ENCODE measurements around the gene EFCAB6. TPM values are rescaled to one million over a fixed set of nuclear protein-coding genes. Genes with fewer than 3 reads are reported as not detected.

EFCAB6 gene
- polyA plus RNA-seq, 2 of the 4 experiments (the other 2 are of a cell fraction): 0.46 to 1.2 TPM

DNA sequence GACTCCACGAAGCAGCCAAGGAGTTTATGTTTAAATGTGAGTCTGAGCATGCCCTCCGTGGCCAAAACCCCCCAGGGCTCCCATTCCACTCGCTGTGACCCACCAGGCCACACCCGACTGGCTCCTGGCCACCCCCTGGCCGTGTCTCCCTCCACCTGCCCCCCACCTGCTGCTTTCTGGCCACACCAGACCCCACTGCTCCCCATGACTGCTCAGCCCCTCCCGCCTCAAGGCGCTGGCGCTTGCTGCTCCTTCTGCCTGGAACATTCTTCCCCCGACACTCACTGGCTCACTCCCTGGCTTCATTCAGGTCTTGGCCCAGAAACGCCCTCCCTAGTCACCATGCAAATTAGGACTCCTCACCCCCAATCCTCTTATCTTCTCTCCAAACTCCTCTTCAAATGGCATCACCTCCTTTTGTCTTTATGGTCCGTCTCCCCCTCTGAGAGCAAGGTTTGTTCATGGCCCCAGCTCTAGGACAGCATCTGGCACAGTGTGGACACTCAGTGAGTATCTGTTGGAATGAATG is 72.2 kb downstream of the EFCAB6 start:
- FAIRE-seq (no peak), ATAC-seq (no peak), DNase-seq (ENCODE audit: low read depth in 1 of 2, low spot score in 1 of 2) (no peak)
- POLR2A ChIA-PET: no interaction called here
- 52% methylated on average over 4 of the region's 11 CpGs for WGBS (ENCODE audit: missing lambda C conversion rate)
- no peak overlapping the region for H3K4me3 ChIP-seq
- H3K9me3 ChIP-seq: no peaks in the 10 kb centered on the region
- H3K4me2 ChIP-seq: no peak overlapping the region
- CTCF ChIA-PET: no interaction called here
- TF ChIP-seq RCOR1 (IDR thresholded peaks at IDR 0.05; ENCODE audit: low read depth, low read length): no peak
- no peak overlapping the region for H3K27ac ChIP-seq
- H3K4me1 ChIP-seq: no peaks in the 10 kb centered on the region

DNA sequence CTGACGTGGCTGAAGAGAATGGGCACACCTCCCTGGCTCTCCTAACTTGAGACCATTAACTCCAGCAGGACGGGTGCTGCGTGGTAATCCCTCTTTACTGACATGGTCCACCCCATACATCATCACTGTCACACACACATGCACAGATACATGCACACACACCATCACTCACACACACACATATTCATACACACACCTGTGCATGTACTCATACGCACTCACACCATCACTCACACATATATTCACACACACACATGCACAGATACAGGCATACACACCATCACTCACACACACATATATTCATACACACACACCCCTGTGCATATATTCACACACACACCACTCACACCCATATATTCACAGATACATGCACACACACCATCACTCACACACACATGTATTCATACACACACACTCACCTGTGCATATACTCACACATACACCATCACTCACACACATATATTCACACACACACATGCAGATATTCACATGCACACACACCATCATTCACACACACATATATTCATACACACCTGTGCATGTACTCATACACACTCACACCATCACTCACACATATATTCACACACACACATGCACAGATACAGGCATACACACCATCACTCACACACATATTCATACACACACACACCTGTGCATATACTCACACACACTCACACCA is 74.8 kb downstream of the EFCAB6 start:
- H3K4me2 ChIP-seq: no peak overlapping the region
- H3K4me1 ChIP-seq: no peaks in the 10 kb centered on the region
- TF ChIP-seq, protein P1, sequence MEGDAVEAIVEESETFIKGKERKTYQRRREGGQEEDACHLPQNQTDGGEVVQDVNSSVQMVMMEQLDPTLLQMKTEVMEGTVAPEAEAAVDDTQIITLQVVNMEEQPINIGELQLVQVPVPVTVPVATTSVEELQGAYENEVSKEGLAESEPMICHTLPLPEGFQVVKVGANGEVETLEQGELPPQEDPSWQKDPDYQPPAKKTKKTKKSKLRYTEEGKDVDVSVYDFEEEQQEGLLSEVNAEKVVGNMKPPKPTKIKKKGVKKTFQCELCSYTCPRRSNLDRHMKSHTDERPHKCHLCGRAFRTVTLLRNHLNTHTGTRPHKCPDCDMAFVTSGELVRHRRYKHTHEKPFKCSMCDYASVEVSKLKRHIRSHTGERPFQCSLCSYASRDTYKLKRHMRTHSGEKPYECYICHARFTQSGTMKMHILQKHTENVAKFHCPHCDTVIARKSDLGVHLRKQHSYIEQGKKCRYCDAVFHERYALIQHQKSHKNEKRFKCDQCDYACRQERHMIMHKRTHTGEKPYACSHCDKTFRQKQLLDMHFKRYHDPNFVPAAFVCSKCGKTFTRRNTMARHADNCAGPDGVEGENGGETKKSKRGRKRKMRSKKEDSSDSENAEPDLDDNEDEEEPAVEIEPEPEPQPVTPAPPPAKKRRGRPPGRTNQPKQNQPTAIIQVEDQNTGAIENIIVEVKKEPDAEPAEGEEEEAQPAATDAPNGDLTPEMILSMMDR (IDR thresholded peaks at IDR 0.05): no peak
- TF ChIP-seq CBX2 (IDR thresholded peaks at IDR 0.05; ENCODE audit: borderline replicate concordance, low read depth) (no peak), SMC3 (IDR thresholded peaks at IDR 0.05) (no peak), EHF (CRISPR knock-in tag; IDR thresholded peaks at IDR 0.05) (no peak), EP300 (IDR thresholded peaks at IDR 0.05) (no peak), TFCP2L1 (CRISPR knock-in tag; IDR thresholded peaks at IDR 0.05) (no peak), MAZ (IDR thresholded peaks at IDR 0.05; ENCODE audit: borderline replicate concordance, low read depth, low read length) (no peak), RARB (CRISPR knock-in tag; IDR thresholded peaks at IDR 0.05) (no peak), JUNB (IDR thresholded peaks at IDR 0.05) (no peak), RAD21 (conservative IDR thresholded peaks at IDR 0.05 in 1 of 2, IDR thresholded peaks at IDR 0.05 in 1 of 2) (no peak)
- TF ChIP-seq, protein P2, sequence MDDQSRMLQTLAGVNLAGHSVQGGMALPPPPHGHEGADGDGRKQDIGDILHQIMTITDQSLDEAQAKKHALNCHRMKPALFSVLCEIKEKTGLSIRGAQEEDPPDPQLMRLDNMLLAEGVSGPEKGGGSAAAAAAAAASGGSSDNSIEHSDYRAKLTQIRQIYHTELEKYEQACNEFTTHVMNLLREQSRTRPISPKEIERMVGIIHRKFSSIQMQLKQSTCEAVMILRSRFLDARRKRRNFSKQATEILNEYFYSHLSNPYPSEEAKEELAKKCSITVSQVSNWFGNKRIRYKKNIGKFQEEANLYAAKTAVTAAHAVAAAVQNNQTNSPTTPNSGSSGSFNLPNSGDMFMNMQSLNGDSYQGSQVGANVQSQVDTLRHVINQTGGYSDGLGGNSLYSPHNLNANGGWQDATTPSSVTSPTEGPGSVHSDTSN (IDR thresholded peaks at IDR 0.05): no peak
- H3K27ac ChIP-seq: no peak overlapping the region
- H3K4me3 ChIP-seq: no peak overlapping the region
- DNase-seq (ENCODE audit: low read depth in 1 of 2, low spot score in 1 of 2) (no peak), FAIRE-seq (no peak), ATAC-seq (no peak)
- ChIA-PET POLR2A (no interaction called here), CTCF (no interaction called here)
- no peaks in the 10 kb centered on the region for H3K9me3 ChIP-seq
- 63% methylated on average over 4 of the region's 4 CpGs for WGBS (ENCODE audit: missing lambda C conversion rate)

DNA sequence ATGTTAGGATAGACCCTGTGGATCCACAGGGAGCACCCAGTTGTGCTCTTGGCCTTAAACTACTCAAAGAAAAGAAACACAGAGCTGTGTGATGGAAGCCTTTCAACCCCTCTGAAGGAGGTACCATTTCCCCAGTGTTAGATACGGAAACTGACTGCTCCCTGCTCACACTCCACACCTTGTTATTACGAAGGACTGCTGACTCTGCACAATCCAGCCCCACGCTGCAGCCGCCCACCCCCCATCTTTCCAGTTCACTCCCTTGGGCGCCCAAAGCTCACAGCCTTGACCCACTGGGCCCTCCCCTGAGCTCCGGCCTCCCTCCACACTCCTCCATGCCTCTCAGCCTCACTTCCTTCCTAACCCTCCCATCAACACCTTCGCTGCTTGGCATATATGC is 75.5 kb downstream of the EFCAB6 start:
- CTCF ChIA-PET: no interaction called here
- Histone ChIP-seq H3K4me1 (no peaks in the 10 kb centered on the region), H3K4me2 (no peak overlapping the region), H3K27ac (no peak overlapping the region), H3K4me3 (no peak overlapping the region), H3K9me3 (no peaks in the 10 kb centered on the region)
- no peak for ATAC-seq
- no peak for FAIRE-seq
- POLR2A ChIA-PET: no interaction called here
- no peak for TF ChIP-seq GATA3 (IDR thresholded peaks at IDR 0.05; ENCODE audit: borderline replicate concordance)
- peak; percentile 80 for TF ChIP-seq MAFK (IDR thresholded peaks at IDR 0.05; ENCODE audit: partially characterized antibody)
- DNase-seq (ENCODE audit: low read depth in 1 of 2, low spot score in 1 of 2): no peak
- 60% methylated on average over 7 of the region's 7 CpGs for WGBS (ENCODE audit: missing lambda C conversion rate)

DNA sequence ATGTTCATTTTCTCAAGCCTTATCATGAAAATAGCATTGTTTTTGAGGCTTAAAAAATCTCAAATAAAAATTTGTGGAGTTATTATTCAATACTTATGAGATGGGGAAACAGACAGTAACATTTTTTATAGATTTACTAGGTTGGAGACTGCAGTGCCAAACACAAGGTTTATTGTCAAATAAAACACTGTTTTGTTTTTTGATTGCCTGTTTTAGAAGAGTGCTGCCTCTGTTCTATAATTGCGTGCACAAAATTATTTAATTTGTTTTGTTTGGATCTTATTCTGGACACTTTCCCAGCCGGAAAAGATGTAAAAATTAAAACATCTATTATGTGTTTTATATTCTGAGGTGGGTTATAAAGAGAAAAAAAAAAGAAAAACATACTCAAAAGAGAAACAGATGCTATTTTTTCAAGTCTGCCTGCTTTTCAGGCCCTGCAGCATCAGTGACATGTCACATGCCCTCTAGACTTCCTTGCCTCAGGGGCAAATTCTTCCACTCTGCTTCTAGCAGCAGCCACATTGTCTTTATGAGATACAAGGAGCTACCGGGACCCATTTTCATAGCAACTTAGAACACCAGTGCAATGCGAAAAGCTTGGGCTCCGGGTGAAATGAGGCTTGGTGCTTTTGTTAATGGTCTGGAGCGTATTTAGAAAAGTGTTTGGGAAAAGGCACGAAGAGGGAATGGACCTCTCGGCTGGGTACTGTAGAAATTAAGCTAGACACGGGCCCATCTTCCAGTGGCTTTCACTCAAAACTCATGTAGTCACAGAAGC is 77.5 kb downstream of the EFCAB6 start:
- H3K4me2 ChIP-seq: no peak overlapping the region
- ChIA-PET CTCF (interaction anchor here (1.4 kb wide), 1 partner anchor 9 kb away, joined by 3 read pairs; no protein-coding TSS in a partner anchor), POLR2A (no interaction called here)
- no peak overlapping the region for H3K27ac ChIP-seq
- no peak overlapping the region for H3K4me3 ChIP-seq
- WGBS (ENCODE audit: missing lambda C conversion rate): 57% methylated on average over 9 of the region's 9 CpGs
- H3K9me3 ChIP-seq: no peaks in the 10 kb centered on the region
- ATAC-seq (no peak), DNase-seq (ENCODE audit: low read depth in 1 of 2, low spot score in 1 of 2) (no peak), FAIRE-seq (no peak)
- H3K4me1 ChIP-seq: no peaks in the 10 kb centered on the region
- TF ChIP-seq ESRRA (IDR thresholded peaks at IDR 0.05; ENCODE audit: borderline replicate concordance, low read length): no peak
- no peak for TF ChIP-seq POLR2AphosphoS2 (conservative IDR thresholded peaks at IDR 0.05; ENCODE audit: low read length)
- TF ChIP-seq FOSL2 (IDR thresholded peaks at IDR 0.05): no peak
- no peak for TF ChIP-seq FOSL2 (CRISPR knock-in tag; IDR thresholded peaks at IDR 0.05)
- TF ChIP-seq, protein P3, sequence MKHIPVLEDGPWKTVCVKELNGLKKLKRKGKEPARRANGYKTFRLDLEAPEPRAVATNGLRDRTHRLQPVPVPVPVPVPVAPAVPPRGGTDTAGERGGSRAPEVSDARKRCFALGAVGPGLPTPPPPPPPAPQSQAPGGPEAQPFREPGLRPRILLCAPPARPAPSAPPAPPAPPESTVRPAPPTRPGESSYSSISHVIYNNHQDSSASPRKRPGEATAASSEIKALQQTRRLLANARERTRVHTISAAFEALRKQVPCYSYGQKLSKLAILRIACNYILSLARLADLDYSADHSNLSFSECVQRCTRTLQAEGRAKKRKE (CRISPR knock-in tag; IDR thresholded peaks at IDR 0.05; ENCODE audit: low read depth): no peak
- TF ChIP-seq ZFP36 (IDR thresholded peaks at IDR 0.05; ENCODE audit: borderline replicate concordance, partially characterized antibody): no peak
- TF ChIP-seq HOXB13 (CRISPR knock-in tag; IDR thresholded peaks at IDR 0.05; ENCODE audit: low read depth): no peak
- TF ChIP-seq, protein P1 (IDR thresholded peaks at IDR 0.05): no peak
- TF ChIP-seq, protein P2 (IDR thresholded peaks at IDR 0.05): no peak
- TF ChIP-seq RCOR1 (IDR thresholded peaks at IDR 0.05; ENCODE audit: low read depth, low read length): no peak
- TF ChIP-seq CBX2 (IDR thresholded peaks at IDR 0.05; ENCODE audit: borderline replicate concordance, low read depth): no peak
